LNCAP (cell line): ENCODE data around the gene PSORS1C1.
A peak's percentile ranks its signal among the peaks of the same experiment; 100 is the strongest.

ENCODE experiments used
- TF ChIP-seq, protein P1 (sequence below): fragments of 450-650 bp; IDR thresholded peaks from 2 replicates; pipeline ENCODE4 v1.5.1; 2017; ENCODE audit warnings: mild to moderate bottlenecking

PSORS1C1 gene

DNA sequence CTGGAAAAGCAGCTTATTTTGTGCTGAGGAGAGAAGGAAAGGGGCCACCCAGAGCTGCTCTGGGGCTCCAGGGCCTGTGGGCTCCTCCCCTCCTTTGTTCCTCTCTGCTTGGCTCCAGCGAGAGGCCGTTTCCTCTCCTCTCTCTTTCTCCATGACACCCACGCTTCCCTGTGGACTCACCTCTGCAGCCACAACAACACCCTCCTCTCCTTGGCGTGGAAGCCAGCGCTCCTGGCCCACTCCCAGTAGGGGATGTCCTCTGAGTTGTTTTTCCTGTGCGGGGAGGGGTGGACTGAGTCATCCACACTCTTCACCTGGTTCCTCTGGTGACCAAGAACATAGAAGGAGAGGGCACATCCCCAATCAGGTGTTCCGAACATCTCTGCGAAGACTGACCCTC is 10.6 kb downstream of the PSORS1C1 start:
- TF ChIP-seq, protein P1, sequence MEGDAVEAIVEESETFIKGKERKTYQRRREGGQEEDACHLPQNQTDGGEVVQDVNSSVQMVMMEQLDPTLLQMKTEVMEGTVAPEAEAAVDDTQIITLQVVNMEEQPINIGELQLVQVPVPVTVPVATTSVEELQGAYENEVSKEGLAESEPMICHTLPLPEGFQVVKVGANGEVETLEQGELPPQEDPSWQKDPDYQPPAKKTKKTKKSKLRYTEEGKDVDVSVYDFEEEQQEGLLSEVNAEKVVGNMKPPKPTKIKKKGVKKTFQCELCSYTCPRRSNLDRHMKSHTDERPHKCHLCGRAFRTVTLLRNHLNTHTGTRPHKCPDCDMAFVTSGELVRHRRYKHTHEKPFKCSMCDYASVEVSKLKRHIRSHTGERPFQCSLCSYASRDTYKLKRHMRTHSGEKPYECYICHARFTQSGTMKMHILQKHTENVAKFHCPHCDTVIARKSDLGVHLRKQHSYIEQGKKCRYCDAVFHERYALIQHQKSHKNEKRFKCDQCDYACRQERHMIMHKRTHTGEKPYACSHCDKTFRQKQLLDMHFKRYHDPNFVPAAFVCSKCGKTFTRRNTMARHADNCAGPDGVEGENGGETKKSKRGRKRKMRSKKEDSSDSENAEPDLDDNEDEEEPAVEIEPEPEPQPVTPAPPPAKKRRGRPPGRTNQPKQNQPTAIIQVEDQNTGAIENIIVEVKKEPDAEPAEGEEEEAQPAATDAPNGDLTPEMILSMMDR, result no peak

DNA sequence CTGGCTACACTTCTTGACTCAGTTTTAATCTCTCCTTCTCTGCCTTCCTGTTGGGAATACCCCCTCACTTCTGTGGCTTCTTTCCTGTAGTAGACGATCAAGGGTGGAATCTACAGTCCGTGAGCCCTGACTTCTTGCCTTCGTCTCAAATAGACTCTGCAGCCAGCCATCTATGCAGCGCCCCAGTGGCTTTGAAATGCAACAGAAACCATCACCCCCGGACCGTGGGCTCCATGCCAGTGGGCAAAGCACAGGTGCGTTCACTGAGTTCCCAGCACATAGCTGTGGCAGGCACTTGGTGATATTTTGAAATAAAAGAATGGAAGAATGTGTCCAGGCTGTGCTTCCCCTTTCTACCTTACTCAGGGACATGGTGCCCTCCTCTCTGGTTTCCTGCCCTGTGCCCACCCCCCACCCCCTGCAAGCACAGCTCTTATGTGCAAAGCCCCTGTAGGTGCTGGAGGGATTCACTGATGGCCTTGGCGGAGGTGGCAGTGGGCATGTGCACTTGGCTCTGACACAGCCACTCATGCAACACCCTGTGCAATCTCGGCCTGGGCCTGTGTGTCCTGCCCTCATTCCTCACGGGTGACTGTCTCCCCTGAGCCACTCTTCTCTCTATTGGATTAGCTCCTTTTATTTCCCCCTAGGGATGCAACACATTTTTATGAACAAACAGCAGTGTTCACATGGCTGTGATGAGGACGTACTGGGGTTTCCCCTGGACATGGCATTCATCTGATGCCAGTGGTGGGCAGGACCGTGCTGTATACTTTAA is 11.2 kb downstream of the PSORS1C1 start:
- TF ChIP-seq, protein P1, result no peak

DNA sequence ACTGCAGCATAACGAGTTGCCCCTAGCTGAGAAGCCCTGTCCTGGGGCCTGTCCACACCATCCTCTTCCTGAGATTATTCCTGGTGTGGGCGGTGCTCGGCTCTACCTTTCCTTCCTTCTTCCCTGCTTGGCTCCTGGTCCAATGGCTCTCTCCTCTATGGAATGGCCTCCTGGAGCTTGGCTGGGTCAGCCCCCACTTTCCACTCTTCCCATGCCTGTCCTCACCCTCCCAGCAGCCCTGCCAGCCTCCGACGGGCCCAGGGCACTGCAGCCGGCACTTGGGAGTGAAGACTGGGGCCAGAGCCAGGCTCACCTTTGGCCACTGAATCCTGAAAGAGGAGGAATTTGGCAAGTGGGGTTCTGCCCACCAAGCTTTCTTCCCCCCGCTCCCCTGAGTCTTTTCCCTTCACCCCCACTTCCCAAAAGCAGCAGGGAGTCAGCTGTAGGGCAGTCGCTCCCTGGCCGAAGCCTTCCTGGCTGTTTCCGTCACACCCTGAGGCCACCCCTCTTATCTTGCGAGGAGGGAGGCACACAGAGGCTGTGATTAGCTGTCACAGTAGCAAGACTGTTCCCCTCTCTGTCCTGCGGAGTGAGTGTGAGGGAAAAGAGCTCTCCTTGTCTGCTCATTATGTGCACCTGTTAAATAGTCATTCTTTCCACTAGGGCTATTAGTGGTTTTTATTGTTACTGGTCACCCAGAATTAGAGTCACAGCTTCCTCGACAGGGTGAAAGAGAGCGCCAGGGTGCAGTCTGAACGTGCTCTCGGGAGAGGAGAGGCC is 12.0 kb downstream of the PSORS1C1 start:
- TF ChIP-seq, protein P1, result no peak

DNA sequence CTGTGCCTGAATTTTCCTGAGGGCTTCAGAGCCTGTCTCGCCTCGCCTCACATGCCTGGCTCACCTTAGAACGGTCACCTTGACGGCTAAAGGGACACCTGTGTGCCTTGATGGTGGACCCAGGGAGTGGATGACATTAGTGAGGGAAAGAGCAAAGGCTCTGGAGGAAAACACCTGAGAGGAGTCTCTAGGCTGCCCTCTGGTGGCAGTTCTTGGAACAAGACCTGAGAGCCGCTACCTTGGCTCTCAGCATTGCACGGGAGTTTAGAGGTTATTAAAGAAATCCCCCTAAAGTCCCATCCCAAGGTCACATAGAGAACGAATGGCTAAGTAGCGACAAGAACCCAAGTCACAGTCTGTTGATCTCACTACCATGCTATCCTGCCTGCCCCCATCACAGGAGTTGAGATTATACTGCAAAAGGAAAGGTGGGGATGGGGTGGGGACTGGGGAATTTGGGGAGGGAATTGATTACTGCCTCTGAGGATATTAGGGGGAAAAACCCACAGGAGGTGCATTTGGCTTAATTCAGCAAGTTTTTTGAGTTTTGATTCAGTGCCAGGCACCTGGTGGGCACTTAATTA is 13.6 kb downstream of the PSORS1C1 start:
- TF ChIP-seq, protein P1, result peak; percentile 79

DNA sequence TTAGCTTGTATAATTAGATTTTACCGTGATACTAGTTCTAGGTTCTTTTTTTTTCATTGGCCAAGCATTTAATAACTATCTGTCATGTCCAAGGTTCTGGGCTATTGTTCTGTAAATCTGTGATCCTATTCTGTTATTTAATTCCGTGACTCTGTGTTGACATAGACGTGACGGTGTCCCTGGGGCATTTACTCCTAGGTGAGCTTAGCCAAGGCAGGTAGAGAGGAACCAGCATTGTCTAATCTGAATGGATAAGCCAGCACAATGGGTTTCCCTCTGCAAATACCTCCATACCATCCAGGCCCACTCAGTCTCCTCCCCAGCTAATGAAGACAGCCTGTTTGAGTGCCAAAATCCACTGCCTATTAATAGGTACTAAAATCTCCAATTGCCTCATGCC is 14.5 kb downstream of the PSORS1C1 start:
- TF ChIP-seq, protein P1, result no peak

DNA sequence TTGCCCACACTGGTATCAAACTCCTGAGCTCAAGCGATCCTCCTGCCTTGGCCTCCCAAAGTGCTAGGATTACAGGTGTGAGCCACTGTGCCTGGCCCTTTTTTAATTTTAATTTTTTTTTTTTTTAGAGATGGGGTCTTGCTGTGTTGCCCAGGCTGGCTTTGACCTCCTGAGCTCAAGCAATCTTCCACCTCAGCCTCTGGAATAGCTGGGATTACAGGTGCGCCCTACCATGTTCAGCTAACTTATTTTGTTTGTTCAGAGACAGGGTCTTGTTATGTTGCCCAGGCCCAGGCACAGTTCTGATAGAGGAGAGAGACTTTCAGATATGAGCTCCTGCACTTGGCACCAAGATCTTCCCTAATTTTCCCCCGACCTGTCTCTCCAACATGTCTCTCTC is 16.2 kb downstream of the PSORS1C1 start:
- TF ChIP-seq, protein P1, result no peak

DNA sequence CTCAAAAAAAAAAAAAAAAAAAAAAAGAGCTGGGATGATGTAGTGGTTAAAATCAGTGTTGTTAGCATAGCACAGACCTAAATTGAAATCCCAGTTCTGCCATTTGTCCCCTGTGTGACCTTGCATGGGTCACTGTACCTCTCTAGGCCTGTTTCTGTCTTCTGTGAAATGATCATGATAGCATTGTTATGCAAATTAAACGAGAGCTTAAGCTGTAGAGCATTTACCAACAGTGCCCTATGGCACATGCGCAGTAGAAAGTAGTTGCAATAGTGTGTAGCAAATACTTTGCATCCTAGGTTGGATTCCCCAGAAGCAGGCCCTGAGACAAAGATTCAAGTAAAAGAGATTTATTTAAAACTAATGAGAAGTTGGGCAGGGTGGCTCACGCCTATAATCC is 17.0 kb downstream of the PSORS1C1 start:
- TF ChIP-seq, protein P1, result no peak
